Mesodermal cell (in vitro differentiated cells): ENCODE results near the gene TEX26.

ENCODE experiments used
- H3K27ac ChIP-seq: 2 replicates; pipeline ENCODE4 v1.7.0; 2013; ENCODE audit warnings: mild to moderate bottlenecking, low read depth, low read length, moderate library complexity; ENCODE audit not compliant: severe bottlenecking
- H3K36me3 ChIP-seq: 2 replicates; pipeline ENCODE4 v1.7.1; 2013; ENCODE audit warnings: mild to moderate bottlenecking, low read length, moderate library complexity; ENCODE audit not compliant: control insufficient read depth, insufficient read depth
- H3K4me1 ChIP-seq: one replicate; pipeline ENCODE4 v1.7.1; 2013; ENCODE audit warnings: mild to moderate bottlenecking, low read length; ENCODE audit not compliant: insufficient read depth, control insufficient read depth, poor library complexity, severe bottlenecking
- H3K4me3 ChIP-seq: 2 replicates; pipeline ENCODE4 v1.7.0; 2013; ENCODE audit warnings: low read length, control low read depth, mild to moderate bottlenecking; ENCODE audit not compliant: insufficient read depth, poor library complexity, severe bottlenecking; ENCODE audit errors: extremely low read depth
- H3K9me3 ChIP-seq: 2 replicates; pipeline ENCODE4 v1.7.1; 2013; ENCODE audit warnings: mild to moderate bottlenecking, low read length, moderate library complexity; ENCODE audit not compliant: control insufficient read depth
- WGBS, 2 experiments: methylation state at CpG; one replicate each; pipeline ENCODE4 v1.1.5; 2013; ENCODE audit warnings: missing lambda C conversion rate in 2 of 2; ENCODE audit not compliant: insufficient coverage in 2 of 2; 5-methylcytosine and 5-hydroxymethylcytosine counted together

Gene TEX26

GRCh38 chr13:30904043-30904442 lies 28.4 kb upstream of the TEX26 start:
- no peaks in the 10 kb centered on the region for H3K36me3 ChIP-seq
- WGBS, 2 experiments, result 91 to 100% methylated on average over 1 of the region's 1 CpG
- H3K9me3 ChIP-seq, result no peaks in the 10 kb centered on the region
- no peak overlapping the region for H3K27ac ChIP-seq
- peaks cover 25% of the 10 kb centered on the region for H3K4me1 ChIP-seq
- no peak overlapping the region for H3K4me3 ChIP-seq

GRCh38 chr13:30905932-30906383 lies 26.5 kb upstream of the TEX26 start, which contains the start of gene MEDAG:
Gene MEDAG, plus strand, starts transcription at chr13:30906271. Its CDS starts 245 bp downstream, at chr13:30906516.
- H3K36me3 ChIP-seq, result no peaks in the 10 kb centered on the region
- H3K27ac ChIP-seq, result no peak within 1 kb of the TSS
- H3K9me3 ChIP-seq, result no peaks in the 10 kb centered on the region
- WGBS, 2 experiments, result 11 to 12% methylated on average over 29 to 32 of the region's 35 CpGs
- peaks cover 15% of the 10 kb centered on the region for H3K4me1 ChIP-seq
- H3K4me3 ChIP-seq, result peak within 1 kb of the TSS; percentile 24

DNA sequence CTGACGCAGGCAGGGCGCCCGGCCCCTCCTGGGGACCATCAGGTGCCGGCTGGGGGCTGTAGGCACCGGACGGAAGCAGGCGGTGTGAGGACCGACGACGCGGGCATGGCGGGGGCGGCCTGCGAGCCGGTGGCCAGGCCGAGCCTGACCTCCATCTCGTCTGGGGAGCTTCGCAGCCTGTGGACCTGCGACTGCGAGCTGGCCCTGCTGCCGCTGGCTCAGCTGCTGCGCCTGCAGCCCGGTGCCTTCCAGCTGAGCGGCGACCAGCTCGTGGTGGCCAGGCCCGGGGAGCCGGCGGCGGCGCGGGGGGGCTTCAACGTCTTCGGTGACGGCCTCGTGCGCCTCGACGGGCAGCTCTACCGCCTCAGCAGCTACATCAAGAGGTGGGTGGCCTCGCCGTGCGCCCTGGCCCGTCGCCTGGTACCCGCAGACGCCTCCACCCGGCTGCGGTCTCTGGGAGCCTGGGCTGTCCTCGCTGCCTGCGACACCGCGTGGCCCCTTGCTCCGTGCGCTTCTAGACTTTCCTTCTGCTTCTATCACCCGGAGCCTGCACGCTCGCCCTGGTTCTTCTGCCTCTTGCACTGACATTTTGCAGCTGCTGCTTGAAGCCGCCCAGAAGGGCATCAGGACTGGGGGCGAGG lies 25.9 kb upstream of the TEX26 start:
- WGBS, 2 experiments, result 25 to 28% methylated on average over 48 to 60 of the region's 60 CpGs
- H3K4me3 ChIP-seq, result peak overlapping the region; percentile 24

DNA sequence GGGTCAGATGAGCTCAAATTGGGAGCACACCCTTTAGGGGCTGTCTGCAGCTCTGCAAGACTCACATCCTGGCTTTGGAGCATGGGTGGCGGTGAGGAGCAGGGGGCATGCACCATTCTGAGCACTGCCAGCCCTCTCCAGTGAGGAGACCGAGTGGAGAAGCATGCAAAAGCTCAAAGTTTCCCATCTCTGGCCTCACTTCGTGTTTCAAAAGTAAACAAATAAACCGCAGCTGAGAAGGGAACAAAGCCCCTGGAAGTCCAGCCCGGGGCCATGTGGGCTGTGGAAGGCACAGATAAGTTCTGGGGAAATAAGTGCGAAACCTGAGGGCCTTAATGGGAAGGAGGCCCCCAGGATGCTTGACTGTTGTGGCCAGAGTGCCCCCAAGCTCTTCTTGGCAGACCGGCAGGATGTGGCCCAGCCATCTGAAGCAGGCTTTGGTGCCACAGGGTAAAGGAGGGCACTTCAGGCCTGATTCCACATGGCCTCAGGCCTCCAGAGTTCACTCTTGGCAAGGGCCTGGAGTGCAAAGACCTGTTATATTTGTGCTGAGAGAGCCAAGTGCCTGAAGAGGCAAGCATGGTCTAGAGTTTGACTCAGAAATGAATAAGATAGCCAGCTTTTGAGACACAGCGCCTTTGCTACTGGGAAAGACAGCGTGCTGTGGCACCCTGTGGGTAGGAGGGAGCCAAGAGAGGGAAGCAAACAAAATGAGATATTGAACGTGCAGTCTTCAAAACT lies 25.2 kb upstream of the TEX26 start:
- no peak overlapping the region for H3K27ac ChIP-seq
- no peak overlapping the region for H3K4me3 ChIP-seq
- peaks cover 15% of the 10 kb centered on the region for H3K4me1 ChIP-seq
- H3K9me3 ChIP-seq, result no peaks in the 10 kb centered on the region
- H3K36me3 ChIP-seq, result no peaks in the 10 kb centered on the region
- WGBS, 2 experiments, result 89 to 96% methylated on average over 7 to 8 of the region's 10 CpGs

More for the DNA sequence above, 25.9 kb upstream of the TEX26 start:
- Histone ChIP-seq H3K27ac (no peak overlapping the region), H3K9me3 (no peaks in the 10 kb centered on the region), H3K4me1 (peaks cover 15% of the 10 kb centered on the region), H3K36me3 (no peaks in the 10 kb centered on the region)

DNA sequence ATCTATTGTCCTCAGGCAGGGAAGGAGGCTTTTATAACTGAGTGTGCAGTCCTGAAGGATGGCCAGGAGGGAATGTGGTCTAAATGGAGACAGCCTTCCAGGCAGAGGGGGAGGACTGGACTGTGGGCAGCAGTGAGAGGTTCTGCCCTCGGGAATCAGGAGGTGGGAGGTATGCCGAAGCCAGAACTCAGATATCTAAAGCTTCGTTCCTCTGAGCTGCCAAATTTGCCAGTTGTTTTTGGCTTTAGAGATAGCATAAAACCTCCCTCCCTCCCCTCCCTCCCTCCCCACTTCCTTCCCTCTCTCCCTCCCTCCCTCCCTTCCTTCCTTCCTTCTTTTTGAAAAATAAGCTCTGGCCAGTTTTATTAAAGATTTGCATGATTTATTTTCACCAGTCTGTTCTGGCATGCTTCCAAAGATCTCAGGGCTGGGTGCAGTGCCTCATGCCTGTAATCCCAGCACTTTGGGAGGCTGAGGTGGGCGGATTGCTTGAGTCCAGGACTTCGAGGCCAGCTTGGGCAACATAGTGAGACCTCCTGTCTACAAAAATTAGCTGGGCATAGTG lies 24.0 kb upstream of the TEX26 start:
- WGBS, 2 experiments, result 86 to 94% methylated on average over 3 to 5 of the region's 5 CpGs
- H3K36me3 ChIP-seq, result no peaks in the 10 kb centered on the region
- peaks cover 15% of the 10 kb centered on the region for H3K4me1 ChIP-seq
- no peak overlapping the region for H3K4me3 ChIP-seq
- H3K9me3 ChIP-seq, result no peaks in the 10 kb centered on the region
- H3K27ac ChIP-seq, result no peak overlapping the region

- 100% methylated on average over 1 of the region's 3 CpGs; no CpG with 5 or more reads in 1 of the 2 experiments for WGBS, 2 experiments
- H3K9me3 ChIP-seq, result no peaks in the 10 kb centered on the region
- no peaks in the 10 kb centered on the region for H3K36me3 ChIP-seq
- H3K27ac ChIP-seq, result no peak overlapping the region
- no peak overlapping the region for H3K4me3 ChIP-seq
- peaks cover 15% of the 10 kb centered on the region for H3K4me1 ChIP-seq
These were observed 21.8 kb upstream of the TEX26 start for GRCh38 chr13:30910676-30911075.

DNA sequence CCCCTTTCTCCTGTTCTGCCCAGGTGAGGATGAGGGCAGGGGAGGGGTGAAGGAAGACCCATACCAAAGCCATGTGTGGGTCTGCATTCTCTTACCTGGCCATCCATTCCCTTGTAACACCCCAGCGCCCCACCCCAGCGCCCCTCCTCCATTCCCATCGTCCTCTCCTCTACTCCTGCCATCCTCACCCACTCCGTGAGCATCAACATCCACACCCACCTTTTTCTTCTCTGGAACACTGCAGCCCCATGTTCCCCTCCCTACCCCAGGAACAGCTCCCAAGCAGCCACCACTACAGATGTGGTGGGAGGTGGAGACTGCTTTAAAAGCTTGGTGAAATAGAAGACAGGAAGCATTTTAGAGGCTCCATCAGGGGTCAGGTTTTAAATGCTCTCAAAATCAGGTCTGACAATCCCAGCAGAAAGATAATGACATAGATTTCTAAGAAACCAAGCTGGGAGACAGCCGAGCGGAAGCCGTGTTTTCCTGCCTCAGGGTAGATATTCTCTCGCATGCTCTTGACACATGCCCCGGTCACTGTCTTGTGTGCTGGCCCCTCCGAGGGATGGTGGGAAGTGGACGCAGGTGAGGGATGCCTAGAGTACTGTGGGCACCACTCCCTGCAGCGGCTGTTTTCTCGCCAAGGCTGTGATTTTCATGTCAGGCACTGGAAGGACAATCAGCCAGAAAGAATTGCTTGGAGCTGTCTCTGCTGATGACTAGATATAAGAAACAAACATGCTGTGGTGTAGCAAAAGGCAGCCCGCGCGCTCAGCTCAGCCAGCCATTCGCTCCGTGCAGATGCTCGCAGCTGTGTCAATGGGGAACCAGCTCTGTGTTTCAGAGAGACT lies 16.5 kb upstream of the TEX26 start:
- Histone ChIP-seq H3K4me3 (no peak overlapping the region), H3K36me3 (no peaks in the 10 kb centered on the region), H3K27ac (no peak overlapping the region), H3K4me1 (no peaks in the 10 kb centered on the region), H3K9me3 (no peaks in the 10 kb centered on the region)
- 95 to 96% methylated on average over 16 to 17 of the region's 19 CpGs for WGBS, 2 experiments

GRCh38 chr13:30916991-30917390 lies 15.5 kb upstream of the TEX26 start:
- Histone ChIP-seq H3K36me3 (no peaks in the 10 kb centered on the region), H3K9me3 (no peaks in the 10 kb centered on the region), H3K4me3 (no peak overlapping the region), H3K27ac (no peak overlapping the region), H3K4me1 (no peaks in the 10 kb centered on the region)
- 95 to 97% methylated on average over 5 to 6 of the region's 6 CpGs for WGBS, 2 experiments

DNA sequence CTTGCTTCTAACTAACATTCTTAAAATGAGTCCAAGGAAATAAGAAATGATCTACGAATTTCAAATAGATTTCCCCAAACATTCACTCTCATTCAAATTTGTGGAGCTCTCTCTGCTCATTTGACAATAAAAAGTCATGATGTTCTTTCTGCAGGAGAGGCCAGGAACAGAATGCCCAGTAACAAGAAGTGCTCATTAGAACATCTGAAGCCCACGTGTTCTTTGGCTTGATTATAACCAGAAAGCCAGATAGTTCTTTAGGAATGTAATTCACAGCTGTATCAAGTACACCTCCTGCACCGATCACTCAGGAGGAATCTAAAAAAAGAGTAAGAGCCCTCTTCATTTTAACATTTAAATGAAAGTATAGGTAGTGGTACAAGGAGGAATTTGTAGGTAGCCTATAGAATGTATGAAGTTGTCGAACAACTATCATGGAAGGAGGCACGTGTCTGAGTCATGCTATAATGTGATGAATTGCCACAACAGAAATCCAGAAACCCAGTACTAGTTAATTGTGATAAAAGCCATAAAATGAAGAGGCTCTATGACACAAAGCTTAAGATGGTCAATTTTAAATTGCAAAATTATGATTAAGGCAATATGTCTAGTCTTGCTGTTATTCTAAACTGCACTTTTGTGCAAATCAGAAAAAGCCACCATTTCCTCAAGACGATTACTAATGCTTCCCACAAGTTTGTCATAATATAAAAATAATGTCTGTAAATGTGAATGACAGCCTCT lies 13.6 kb upstream of the TEX26 start:
- no peaks in the 10 kb centered on the region for H3K36me3 ChIP-seq
- no peak overlapping the region for H3K27ac ChIP-seq
- H3K4me3 ChIP-seq, result no peak overlapping the region
- no peaks in the 10 kb centered on the region for H3K4me1 ChIP-seq
- H3K9me3 ChIP-seq, result no peaks in the 10 kb centered on the region
- WGBS, 2 experiments, result 90 to 96% methylated on average over 2 to 4 of the region's 6 CpGs
